Breast epithelium (tissue), 3 donors: ENCODE measurements around the gene NECTIN2.

Experiments
- POLR2A ChIP-seq: fragments of 450-650 bp; IDR thresholded peaks from one replicate; pipeline ENCODE4 v1.6.1; 2016; ENCODE audit warnings: antibody characterized with exemption, mild to moderate bottlenecking, moderate library complexity
- TF ChIP-seq, protein P1 (sequence below), 3 donors: fragments of 450-650 bp; IDR thresholded peaks; one replicate each; pipeline ENCODE4 v1.5.1; 2016 to 2017; ENCODE audit warnings: antibody characterized with exemption in 3 of 3, mild to moderate bottlenecking in 3 of 3, moderate library complexity in 3 of 3

GRCh38 chr19:44905437-44906160 is 59.5 kb downstream of the NECTIN2 start, which contains the start of gene APOE:
- TF ChIP-seq, protein P1, sequence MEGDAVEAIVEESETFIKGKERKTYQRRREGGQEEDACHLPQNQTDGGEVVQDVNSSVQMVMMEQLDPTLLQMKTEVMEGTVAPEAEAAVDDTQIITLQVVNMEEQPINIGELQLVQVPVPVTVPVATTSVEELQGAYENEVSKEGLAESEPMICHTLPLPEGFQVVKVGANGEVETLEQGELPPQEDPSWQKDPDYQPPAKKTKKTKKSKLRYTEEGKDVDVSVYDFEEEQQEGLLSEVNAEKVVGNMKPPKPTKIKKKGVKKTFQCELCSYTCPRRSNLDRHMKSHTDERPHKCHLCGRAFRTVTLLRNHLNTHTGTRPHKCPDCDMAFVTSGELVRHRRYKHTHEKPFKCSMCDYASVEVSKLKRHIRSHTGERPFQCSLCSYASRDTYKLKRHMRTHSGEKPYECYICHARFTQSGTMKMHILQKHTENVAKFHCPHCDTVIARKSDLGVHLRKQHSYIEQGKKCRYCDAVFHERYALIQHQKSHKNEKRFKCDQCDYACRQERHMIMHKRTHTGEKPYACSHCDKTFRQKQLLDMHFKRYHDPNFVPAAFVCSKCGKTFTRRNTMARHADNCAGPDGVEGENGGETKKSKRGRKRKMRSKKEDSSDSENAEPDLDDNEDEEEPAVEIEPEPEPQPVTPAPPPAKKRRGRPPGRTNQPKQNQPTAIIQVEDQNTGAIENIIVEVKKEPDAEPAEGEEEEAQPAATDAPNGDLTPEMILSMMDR (IDR thresholded peaks at IDR 0.05): no peak
- TF ChIP-seq POLR2A: no peak
